CD14-positive monocyte (primary cell): ENCODE results near the gene RGS14. TPM values are rescaled to one million over a fixed set of nuclear protein-coding genes. Genes with fewer than 3 reads are reported as not detected.
A peak's percentile ranks its signal among the peaks of the same experiment; 100 is the strongest.

Experiments
- DNase-seq, 3 donors: peaks; one replicate each; pipeline ENCODE4 v3.0.0-alpha.2; 2011 to 2022
- H2AFZ ChIP-seq: 2 replicates; pipeline ENCODE4 v1.6.0; 2012; ENCODE audit warnings: mild to moderate bottlenecking, low read depth, low read length, inconsistent platforms; ENCODE audit not compliant: insufficient read depth, poor library complexity, severe bottlenecking
- H3K27ac ChIP-seq, 2 donors: 1 replicate in 1 of 2; 2 replicates in 1 of 2; pipeline ENCODE4 v1.5.1; 2012 to 2013; ENCODE audit warnings: low read length in 2 of 2, control low read depth in 1 of 2, inconsistent platforms in 1 of 2, low read depth in 1 of 2, mild to moderate bottlenecking in 1 of 2
- H3K27me3 ChIP-seq, 2 donors: one replicate each; pipeline versions ENCODE4 v1.6.0 to v1.6.1; 2011 to 2013; ENCODE audit warnings: low read length in 2 of 2; ENCODE audit not compliant: control insufficient read depth in 2 of 2, insufficient read depth in 2 of 2
- H3K36me3 ChIP-seq, 2 donors: replicated peaks in 1 of 2; 1 replicate in 1 of 2; 2 replicates in 1 of 2; pipeline versions ENCODE4 v1.5.1 to v1.6.1; 2012 to 2013; ENCODE audit warnings: low read length in 2 of 2, control low read depth in 1 of 2, inconsistent platforms in 1 of 2, mild to moderate bottlenecking in 1 of 2; ENCODE audit not compliant: insufficient read depth in 2 of 2, control insufficient read depth in 1 of 2
- H3K4me1 ChIP-seq, 2 donors: 1 replicate in 1 of 2; 2 replicates in 1 of 2; pipeline versions ENCODE4 v1.5.1 to v1.6.1; 2012 to 2013; ENCODE audit warnings: low read length in 2 of 2, control low read depth in 1 of 2, inconsistent platforms in 1 of 2, mild to moderate bottlenecking in 1 of 2, moderate library complexity in 1 of 2; ENCODE audit not compliant: insufficient read depth in 2 of 2, control insufficient read depth in 1 of 2
- H3K4me2 ChIP-seq: replicated peaks from 2 replicates; pipeline ENCODE3; 2012; ENCODE audit warnings: low read length, moderate library complexity, mild to moderate bottlenecking; ENCODE audit not compliant: poor library complexity, severe bottlenecking; ENCODE audit errors: extremely low read depth
- H3K4me3 ChIP-seq, 3 experiments: fragments of 200-600 bp in 1 of 3; sonication (generic) in 1 of 3; replicated peaks in 1 of 3; 1 replicate in 2 of 3; 2 replicates in 1 of 3; pipeline ENCODE4 v1.5.1; 2011 to 2013; ENCODE audit warnings: low read length in 3 of 3, mild to moderate bottlenecking in 3 of 3, control low read depth in 2 of 3, low read depth in 2 of 3, inconsistent platforms in 1 of 3, moderate library complexity in 1 of 3
- H3K79me2 ChIP-seq: 2 replicates; pipeline ENCODE4 v1.6.0; 2012; ENCODE audit warnings: mild to moderate bottlenecking, control low read depth, inconsistent platforms, low read length, moderate library complexity; ENCODE audit not compliant: insufficient read depth
- H3K9ac ChIP-seq: 2 replicates; pipeline ENCODE4 v1.6.0; 2017; ENCODE audit warnings: low read length, mild to moderate bottlenecking; ENCODE audit not compliant: insufficient read depth, poor library complexity, severe bottlenecking
- H3K9me3 ChIP-seq, 2 donors: replicated peaks in 1 of 2; 1 replicate in 1 of 2; 2 replicates in 1 of 2; pipeline versions ENCODE4 v1.5.1 to v1.6.1; 2012 to 2013; ENCODE audit warnings: low read length in 2 of 2, control low read depth in 1 of 2; ENCODE audit not compliant: control insufficient read depth in 1 of 2, insufficient read depth in 1 of 2
- H4K20me1 ChIP-seq: 2 replicates; pipeline ENCODE4 v1.6.0; 2012; ENCODE audit warnings: mild to moderate bottlenecking, low read length, control low read depth, moderate library complexity; ENCODE audit not compliant: insufficient read depth
- H3K27ac Mint-ChIP-seq, 7 donors: one replicate each; pipeline ENCODE4 v1.8.0; 2020; ENCODE audit warnings: mild to moderate bottlenecking in 7 of 7, mixed read lengths in 7 of 7, moderate library complexity in 6 of 7, inconsistent platforms in 2 of 7
- H3K27me3 Mint-ChIP-seq, 3 donors: one replicate each; pipeline ENCODE4 v1.8.0; 2021 to 2022; ENCODE audit warnings: low read depth in 3 of 3, mild to moderate bottlenecking in 3 of 3, mixed read lengths in 3 of 3, moderate library complexity in 3 of 3, inconsistent platforms in 1 of 3
- H3K36me3 Mint-ChIP-seq, 2 donors: one replicate each; pipeline ENCODE4 v1.8.0; 2020; ENCODE audit warnings: mixed read lengths in 2 of 2, inconsistent platforms in 1 of 2, mild to moderate bottlenecking in 1 of 2
- H3K4me1 Mint-ChIP-seq: one replicate; pipeline ENCODE4 v1.8.0; 2020; ENCODE audit warnings: mild to moderate bottlenecking, mixed read lengths
- H3K4me3 Mint-ChIP-seq, 2 donors: one replicate each; pipeline ENCODE4 v1.8.0; 2020; ENCODE audit warnings: mild to moderate bottlenecking in 2 of 2, mixed read lengths in 2 of 2, moderate library complexity in 1 of 2
- H3K9me3 Mint-ChIP-seq, 7 donors: one replicate each; pipeline ENCODE4 v1.8.0; 2020 to 2022; ENCODE audit warnings: mixed read lengths in 7 of 7, mild to moderate bottlenecking in 6 of 7, moderate library complexity in 6 of 7, inconsistent platforms in 2 of 7
- WGBS: methylation state at CpG from one replicate; pipeline ENCODE4 v1.1.5; 2013; ENCODE audit warnings: missing lambda C conversion rate; ENCODE audit not compliant: insufficient coverage; 5-methylcytosine and 5-hydroxymethylcytosine counted together
- intact Hi-C, 2 donors: fragments of 100-400 bp; cut with micrococcal nuclease; formaldehyde crosslinking; loops; one replicate each; pipeline versions ENCODE4 v1.15.0 to v1.15.1; 2023
- polyA plus RNA-seq, 3 donors: library from polyadenylated mRNA; depleted of rRNA in 1 of 3; unstranded in 2 of 3; stranded (reverse) in 1 of 3; fragments of 300-500 nt in 2 of 3; fragments of >200 nt in 1 of 3; fragmentation: Illumina TruSeq in 2 of 3; gene quantifications; 1 replicate in 2 of 3; 2 replicates in 1 of 3; pipeline ENCODE4 v1.2.3, GENCODE V29; 2012 to 2021
- TF ChIP-seq, protein P1 (sequence below): fragments of 200-600 bp; IDR thresholded peaks from one replicate; pipeline ENCODE4 v1.8.0; 2022; ENCODE audit warnings: antibody characterized with exemption, mild to moderate bottlenecking

The RGS14 gene
- polyA plus RNA-seq, 3 donors: 35.4 to 186 (median 43.5) TPM

GRCh38 chr5:177396078-177396477 is 38.4 kb downstream of the RGS14 start:
- Mint-ChIP-seq H3K27ac (no peak overlapping the region), H3K4me1 (peaks cover 21% of the 10 kb centered on the region), H3K4me3 (no peak overlapping the region), H3K9me3 (peaks cover 0 to 3% (median 0%) of the 10 kb centered on the region in 7 donors), H3K27me3 (peaks cover 16 to 25% (median 21%) of the 10 kb centered on the region in 3 donors), H3K36me3 (no peaks in the 10 kb centered on the region)
- H3K4me1 ChIP-seq: peaks cover 19% of the 10 kb centered on the region in 2 donors
- no peaks in the 10 kb centered on the region for H3K79me2 ChIP-seq
- intact Hi-C loops: no loop called here
- H3K27me3 ChIP-seq: peaks cover 2 to 18% of the 10 kb centered on the region in 2 donors
- H3K4me3 ChIP-seq: no peak overlapping the region
- TF ChIP-seq, protein P1, sequence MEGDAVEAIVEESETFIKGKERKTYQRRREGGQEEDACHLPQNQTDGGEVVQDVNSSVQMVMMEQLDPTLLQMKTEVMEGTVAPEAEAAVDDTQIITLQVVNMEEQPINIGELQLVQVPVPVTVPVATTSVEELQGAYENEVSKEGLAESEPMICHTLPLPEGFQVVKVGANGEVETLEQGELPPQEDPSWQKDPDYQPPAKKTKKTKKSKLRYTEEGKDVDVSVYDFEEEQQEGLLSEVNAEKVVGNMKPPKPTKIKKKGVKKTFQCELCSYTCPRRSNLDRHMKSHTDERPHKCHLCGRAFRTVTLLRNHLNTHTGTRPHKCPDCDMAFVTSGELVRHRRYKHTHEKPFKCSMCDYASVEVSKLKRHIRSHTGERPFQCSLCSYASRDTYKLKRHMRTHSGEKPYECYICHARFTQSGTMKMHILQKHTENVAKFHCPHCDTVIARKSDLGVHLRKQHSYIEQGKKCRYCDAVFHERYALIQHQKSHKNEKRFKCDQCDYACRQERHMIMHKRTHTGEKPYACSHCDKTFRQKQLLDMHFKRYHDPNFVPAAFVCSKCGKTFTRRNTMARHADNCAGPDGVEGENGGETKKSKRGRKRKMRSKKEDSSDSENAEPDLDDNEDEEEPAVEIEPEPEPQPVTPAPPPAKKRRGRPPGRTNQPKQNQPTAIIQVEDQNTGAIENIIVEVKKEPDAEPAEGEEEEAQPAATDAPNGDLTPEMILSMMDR: no peak
- no peak overlapping the region for H3K27ac ChIP-seq
- H3K9ac ChIP-seq: no peak overlapping the region
- 92% methylated on average over 8 of the region's 8 CpGs for WGBS
- H3K9me3 ChIP-seq: no peaks in the 10 kb centered on the region
- no peak for DNase-seq
- no peaks in the 10 kb centered on the region for H4K20me1 ChIP-seq
- H2AFZ ChIP-seq: no peak overlapping the region
- H3K36me3 ChIP-seq: no peaks in the 10 kb centered on the region
- no peak overlapping the region for H3K4me2 ChIP-seq

- peaks cover 19% of the 10 kb centered on the region in 2 donors for H3K4me1 ChIP-seq
- no peaks in the 10 kb centered on the region for H3K36me3 ChIP-seq
- peaks cover 0 to 3% (median 0%) of the 10 kb centered on the region in 7 donors for H3K9me3 Mint-ChIP-seq
- WGBS: 100% methylated on average over 4 of the region's 10 CpGs
- intact Hi-C loops: no loop called here
- no peaks in the 10 kb centered on the region for H3K36me3 Mint-ChIP-seq
- peak overlapping the region in 1 of 7 donors; percentile 31 for H3K27ac Mint-ChIP-seq
- H3K4me1 Mint-ChIP-seq: peaks cover 18% of the 10 kb centered on the region
- no peaks in the 10 kb centered on the region for H4K20me1 ChIP-seq
- H3K79me2 ChIP-seq: no peaks in the 10 kb centered on the region
- H3K4me3 Mint-ChIP-seq: no peak overlapping the region
- TF ChIP-seq, protein P1: no peak
- peaks cover 23 to 32% (median 28%) of the 10 kb centered on the region in 3 donors for H3K27me3 Mint-ChIP-seq
- H3K4me2 ChIP-seq: no peak overlapping the region
- H3K27ac ChIP-seq: no peak overlapping the region
- peaks cover 9 to 25% of the 10 kb centered on the region in 2 donors for H3K27me3 ChIP-seq
- H3K9me3 ChIP-seq: peaks cover 0 to 5% of the 10 kb centered on the region in 2 donors
- no peak overlapping the region for H3K4me3 ChIP-seq
- H2AFZ ChIP-seq: no peak overlapping the region
- DNase-seq: no peak
- no peak overlapping the region for H3K9ac ChIP-seq
Measured at GRCh38 chr5:177396807-177397206, 39.1 kb downstream of the RGS14 start.
